Activated CD4-positive, alpha-beta T cell treated with anti-CD3 and anti-CD28 coated beads, Interleukin-2, amount 50 U/mL, for 4 hours (primary cell): ENCODE data around the gene TBRG1.
A peak's percentile ranks its signal among the peaks of the same experiment; 100 is the strongest.

Experiments
- DNase-seq, 2 experiments: peaks; one replicate each; pipeline ENCODE4 v3.0.0-alpha.2; 2020

Gene TBRG1

GRCh38 chr11:124618863-124619262, 3.8 kb upstream of the TBRG1 start:
- no peak for DNase-seq

GRCh38 chr11:124623861-124624525, 1.3 kb downstream of the TBRG1 start:
- DNase-seq = no peak

- no peak for DNase-seq
These were observed 3.0 kb downstream of the TBRG1 start for GRCh38 chr11:124625504-124626168.

GRCh38 chr11:124627546-124627945, 4.9 kb downstream of the TBRG1 start:
- no peak for DNase-seq

- no peak for DNase-seq
These were observed 7.3 kb downstream of the TBRG1 start for GRCh38 chr11:124629961-124630360.

GRCh38 chr11:124633355-124633754, 10.7 kb downstream of the TBRG1 start:
- no peak for DNase-seq

GRCh38 chr11:124635932-124636331, 13.3 kb downstream of the TBRG1 start:
- no peak for DNase-seq

GRCh38 chr11:124638500-124638899, 15.8 kb downstream of the TBRG1 start:
- no peak for DNase-seq

GRCh38 chr11:124639186-124639585, 16.5 kb downstream of the TBRG1 start:
- no peak for DNase-seq

- no peak for DNase-seq
These were observed 18.0 kb downstream of the TBRG1 start for GRCh38 chr11:124640666-124641065.

- no peak for DNase-seq
These were observed 20.0 kb downstream of the TBRG1 start for GRCh38 chr11:124642628-124643027.

- no peak for DNase-seq
These were observed 20.5 kb downstream of the TBRG1 start for GRCh38 chr11:124643042-124643604.

- DNase-seq = no peak
These were observed 21.2 kb downstream of the TBRG1 start for GRCh38 chr11:124643605-124644425.

GRCh38 chr11:124644426-124645280, 22.0 kb downstream of the TBRG1 start:
- DNase-seq = peak in 1 of 2 experiments; percentile 3

GRCh38 chr11:124646148-124646547, 23.5 kb downstream of the TBRG1 start:
- DNase-seq = no peak

GRCh38 chr11:124648610-124649009, 25.9 kb downstream of the TBRG1 start:
- DNase-seq = no peak

- DNase-seq = no peak
These were observed 34.3 kb downstream of the TBRG1 start for GRCh38 chr11:124656774-124657630.

GRCh38 chr11:124657904-124658303, 35.2 kb downstream of the TBRG1 start:
- no peak for DNase-seq

GRCh38 chr11:124658501-124658900, 35.8 kb downstream of the TBRG1 start:
- DNase-seq = no peak

GRCh38 chr11:124658986-124659385, 36.3 kb downstream of the TBRG1 start:
- DNase-seq = no peak

GRCh38 chr11:124661553-124661952, 38.9 kb downstream of the TBRG1 start:
- no peak for DNase-seq
